Measurements from ENCODE around the gene FGD2.
A peak's percentile ranks its signal among the peaks of the same experiment; 100 is the strongest.

FGD2 gene

GRCh38 chr6:37068356-37069270 is 63.2 kb downstream of the FGD2 start:
- TF ChIP-seq SUZ12 (IDR thresholded peaks at IDR 0.05; ENCODE audit: extremely low read depth, insufficient read depth, insufficient read length) (no peak), ZNF274 (IDR thresholded peaks at IDR 0.05; ENCODE audit: low read depth, low read length) (no peak), YY1 (IDR thresholded peaks at IDR 0.05; ENCODE audit: insufficient read depth, insufficient read length) (no peak)
- no peak overlapping the region for H3K4me3 ChIP-seq (ENCODE audit: insufficient read length, low read depth)
- H3K4me1 ChIP-seq (ENCODE audit: insufficient read depth, insufficient read length) = peaks cover 6% of the 10 kb centered on the region
- no peaks in the 10 kb centered on the region for H3K36me3 ChIP-seq (ENCODE audit: insufficient read depth, insufficient read length, low read length)
- H3K9ac ChIP-seq (ENCODE audit: insufficient read length, low read depth) = peak overlapping the region; percentile 6
- H3K27me3 ChIP-seq (ENCODE audit: insufficient read depth, insufficient read length) = no peaks in the 10 kb centered on the region
- DNase-seq (ENCODE audit: low read depth, low spot score) = no peak
- H3K9me3 ChIP-seq (ENCODE audit: insufficient read depth, low read length) = no peaks in the 10 kb centered on the region

GRCh38 chr6:37069639-37070038 is 64.2 kb downstream of the FGD2 start:
- DNase-seq (ENCODE audit: low read depth, low spot score) = no peak
- Histone ChIP-seq H3K4me3 (ENCODE audit: insufficient read length, low read depth) (no peak overlapping the region), H3K4me1 (ENCODE audit: insufficient read depth, insufficient read length) (peaks cover 6% of the 10 kb centered on the region), H3K36me3 (ENCODE audit: insufficient read depth, insufficient read length, low read length) (no peaks in the 10 kb centered on the region), H3K27me3 (ENCODE audit: insufficient read depth, insufficient read length) (no peaks in the 10 kb centered on the region), H3K9me3 (ENCODE audit: insufficient read depth, low read length) (no peaks in the 10 kb centered on the region), H3K9ac (ENCODE audit: insufficient read length, low read depth) (no peak overlapping the region)
- TF ChIP-seq SUZ12 (IDR thresholded peaks at IDR 0.05; ENCODE audit: extremely low read depth, insufficient read depth, insufficient read length) = no peak
- TF ChIP-seq YY1 (IDR thresholded peaks at IDR 0.05; ENCODE audit: insufficient read depth, insufficient read length) = no peak
- no peak for TF ChIP-seq ZNF274 (IDR thresholded peaks at IDR 0.05; ENCODE audit: low read depth, low read length)

GRCh38 chr6:37072526-37072925 is 67.1 kb downstream of the FGD2 start:
- Histone ChIP-seq H3K4me3 (ENCODE audit: insufficient read length, low read depth) (no peak overlapping the region), H3K9ac (ENCODE audit: insufficient read length, low read depth) (no peak overlapping the region), H3K9me3 (ENCODE audit: insufficient read depth, low read length) (no peaks in the 10 kb centered on the region), H3K4me1 (ENCODE audit: insufficient read depth, insufficient read length) (peaks cover 12% of the 10 kb centered on the region), H3K36me3 (ENCODE audit: insufficient read depth, insufficient read length, low read length) (no peaks in the 10 kb centered on the region), H3K27me3 (ENCODE audit: insufficient read depth, insufficient read length) (no peaks in the 10 kb centered on the region)
- no peak for TF ChIP-seq ZNF274 (IDR thresholded peaks at IDR 0.05; ENCODE audit: low read depth, low read length)
- no peak for TF ChIP-seq YY1 (IDR thresholded peaks at IDR 0.05; ENCODE audit: insufficient read depth, insufficient read length)
- no peak for TF ChIP-seq SUZ12 (IDR thresholded peaks at IDR 0.05; ENCODE audit: extremely low read depth, insufficient read depth, insufficient read length)
- no peak for DNase-seq (ENCODE audit: low read depth, low spot score)

- no peak overlapping the region for H3K4me3 ChIP-seq (ENCODE audit: insufficient read length, low read depth)
- no peaks in the 10 kb centered on the region for H3K27me3 ChIP-seq (ENCODE audit: insufficient read depth, insufficient read length)
- no peak for TF ChIP-seq ZNF274 (IDR thresholded peaks at IDR 0.05; ENCODE audit: low read depth, low read length)
- no peak for TF ChIP-seq YY1 (IDR thresholded peaks at IDR 0.05; ENCODE audit: insufficient read depth, insufficient read length)
- no peak for TF ChIP-seq SUZ12 (IDR thresholded peaks at IDR 0.05; ENCODE audit: extremely low read depth, insufficient read depth, insufficient read length)
- H3K36me3 ChIP-seq (ENCODE audit: insufficient read depth, insufficient read length, low read length) = no peaks in the 10 kb centered on the region
- H3K4me1 ChIP-seq (ENCODE audit: insufficient read depth, insufficient read length) = peaks cover 10% of the 10 kb centered on the region
- DNase-seq (ENCODE audit: low read depth, low spot score) = no peak
- H3K9ac ChIP-seq (ENCODE audit: insufficient read length, low read depth) = no peak overlapping the region
- no peaks in the 10 kb centered on the region for H3K9me3 ChIP-seq (ENCODE audit: insufficient read depth, low read length)
Observed at GRCh38 chr6:37074053-37074827, 68.8 kb downstream of the FGD2 start.

GRCh38 chr6:37077191-37077904 is 71.9 kb downstream of the FGD2 start:
- H3K4me1 ChIP-seq (ENCODE audit: insufficient read depth, insufficient read length) = peaks cover 7% of the 10 kb centered on the region
- H3K9ac ChIP-seq (ENCODE audit: insufficient read length, low read depth) = no peak overlapping the region
- H3K27me3 ChIP-seq (ENCODE audit: insufficient read depth, insufficient read length) = no peaks in the 10 kb centered on the region
- no peaks in the 10 kb centered on the region for H3K36me3 ChIP-seq (ENCODE audit: insufficient read depth, insufficient read length, low read length)
- no peaks in the 10 kb centered on the region for H3K9me3 ChIP-seq (ENCODE audit: insufficient read depth, low read length)
- DNase-seq (ENCODE audit: low read depth, low spot score) = no peak
- no peak for TF ChIP-seq ZNF274 (IDR thresholded peaks at IDR 0.05; ENCODE audit: low read depth, low read length)
- TF ChIP-seq YY1 (IDR thresholded peaks at IDR 0.05; ENCODE audit: insufficient read depth, insufficient read length) = no peak
- TF ChIP-seq SUZ12 (IDR thresholded peaks at IDR 0.05; ENCODE audit: extremely low read depth, insufficient read depth, insufficient read length) = no peak
- no peak overlapping the region for H3K4me3 ChIP-seq (ENCODE audit: insufficient read length, low read depth)

- DNase-seq (ENCODE audit: low read depth, low spot score) = no peak
- Histone ChIP-seq H3K36me3 (ENCODE audit: insufficient read depth, insufficient read length, low read length) (no peaks in the 10 kb centered on the region), H3K27me3 (ENCODE audit: insufficient read depth, insufficient read length) (no peaks in the 10 kb centered on the region), H3K4me3 (ENCODE audit: insufficient read length, low read depth) (no peak overlapping the region), H3K9ac (ENCODE audit: insufficient read length, low read depth) (no peak overlapping the region), H3K4me1 (ENCODE audit: insufficient read depth, insufficient read length) (peaks cover 7% of the 10 kb centered on the region), H3K9me3 (ENCODE audit: insufficient read depth, low read length) (no peaks in the 10 kb centered on the region)
- TF ChIP-seq YY1 (IDR thresholded peaks at IDR 0.05; ENCODE audit: insufficient read depth, insufficient read length) (no peak), ZNF274 (IDR thresholded peaks at IDR 0.05; ENCODE audit: low read depth, low read length) (no peak), SUZ12 (IDR thresholded peaks at IDR 0.05; ENCODE audit: extremely low read depth, insufficient read depth, insufficient read length) (no peak)
Observed at GRCh38 chr6:37077905-37078296, 72.4 kb downstream of the FGD2 start.

Measured in NT2/D1 (cell line).